K562 (cell line): ENCODE data around the gene SRP72. TPM values are rescaled to one million over a fixed set of nuclear protein-coding genes. Genes with fewer than 3 reads are reported as not detected.

ENCODE experiments used
- CBFA2T3 ChIP-seq: fragments of 450-650 bp; IDR thresholded peaks from 2 replicates; pipeline ENCODE4 v1.6.1; 2017
- FOXK1 ChIP-seq: sonication (generic); formaldehyde crosslinking; IDR thresholded peaks from 2 replicates; pipeline ENCODE4 v1.8.0; 2022; ENCODE audit warnings: missing genetic modification reagents, mild to moderate bottlenecking, borderline replicate concordance
- IRF1 ChIP-seq: sonication (generic); formaldehyde crosslinking; IDR thresholded peaks from 2 replicates; pipeline ENCODE4 v1.8.0; 2022; ENCODE audit warnings: missing genetic modification reagents, mild to moderate bottlenecking, borderline replicate concordance
- MEIS2 ChIP-seq: fragments of 450-650 bp; IDR thresholded peaks from 2 replicates; pipeline ENCODE4 v1.6.1; 2014; ENCODE audit warnings: mild to moderate bottlenecking; ENCODE audit not compliant: partially characterized antibody
- SAP30 ChIP-seq: fragments of 200-600 bp; sonication (generic); IDR thresholded peaks from 2 replicates; pipeline ENCODE4 v1.6.1; 2012; ENCODE audit warnings: borderline replicate concordance, low read depth, mild to moderate bottlenecking, moderate library complexity, low read length, control low read depth, inconsistent platforms; ENCODE audit not compliant: insufficient read depth, poor library complexity, severe bottlenecking
- TARDBP ChIP-seq: fragments of 450-650 bp; IDR thresholded peaks from 2 replicates; pipeline ENCODE4 v1.6.1; 2016
- TBP ChIP-seq: optimal IDR thresholded peaks from 2 replicates; pipeline ENCODE3; 2011; ENCODE audit warnings: low read depth, low read length, improper control_type of control experiment
- YY1 ChIP-seq, 3 experiments: IDR thresholded peaks; 2 replicates each; pipeline ENCODE4 v1.6.1; 2011; ENCODE audit warnings: low read length in 2 of 3, mild to moderate bottlenecking in 2 of 3, moderate library complexity in 2 of 3, borderline replicate concordance in 1 of 3, control low read depth in 1 of 3, low read depth in 1 of 3; ENCODE audit not compliant: insufficient read depth in 3 of 3, insufficient replicate concordance in 2 of 3, control insufficient read depth in 1 of 3, insufficient read length in 1 of 3; ENCODE audit errors: extremely low read depth in 1 of 3
- ZC3H4 ChIP-seq: sonication (generic); formaldehyde crosslinking; IDR thresholded peaks from 2 replicates; pipeline ENCODE4 v1.9.0; 2021; ENCODE audit warnings: missing genetic modification reagents, borderline replicate concordance
- polyA plus RNA-seq, 8 experiments: library from polyadenylated mRNA; depleted of rRNA in 4 of 8; stranded (reverse) in 5 of 8; unstranded in 3 of 8; fragments of >200 nt; fragmentation: Nextera tagmentation in 2 of 8; fragmentation: Illumina TruSeq in 1 of 8; extraction: Ambion mirVana in 2 of 8; extraction: Trizol in 1 of 8; gene quantifications; 2 replicates each; pipeline versions ENCODE4 v1.2.1 to v1.2.3, GENCODE V29; 2011 to 2014; ENCODE audit warnings: inconsistent platforms in 1 of 8, missing spikeins in 1 of 8
- total RNA-seq, 7 experiments: library from RNA; depleted of rRNA in 6 of 7; stranded (reverse); fragments of >200 nt in 6 of 7; fragmentation: Illumina TruSeq in 2 of 7; extraction: Trizol in 2 of 7; gene quantifications; 2 replicates each; pipeline versions ENCODE4 v1.2.1 to v1.2.3, GENCODE V29; 2011 to 2021; ENCODE audit warnings: low replicate concordance in 1 of 7

Gene SRP72
- total and polyA plus RNA-seq, 9 of the 15 experiments (the other 6 are each of a cell fraction or from before 2014, with no cell fraction given) = 124 to 341 (median 202) TPM

DNA sequence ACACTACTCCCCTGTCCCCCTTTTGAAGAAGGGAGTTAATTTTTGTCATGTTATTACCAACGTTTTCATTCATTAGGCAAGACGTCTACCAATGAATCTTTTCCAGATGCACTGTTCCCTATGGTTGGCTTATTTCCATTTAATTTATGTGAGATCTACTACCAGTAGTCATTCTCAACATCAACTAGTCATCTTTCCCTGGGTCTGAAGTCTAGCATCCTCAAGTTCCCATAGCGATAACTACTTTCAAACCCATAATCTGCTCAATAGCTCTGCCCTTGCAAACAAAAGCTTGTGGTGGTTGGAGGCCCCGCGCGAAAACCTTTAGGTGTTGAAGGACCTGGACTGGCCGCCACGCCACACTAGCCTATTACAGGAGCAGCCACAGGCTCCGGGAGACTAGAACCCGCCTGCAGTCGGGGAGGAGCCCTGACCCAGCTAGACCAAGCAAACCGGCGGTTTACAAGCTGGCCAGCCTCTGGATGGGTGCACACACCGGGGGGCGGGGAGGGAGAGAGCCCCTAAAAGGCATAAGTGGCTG lies 32.7 kb upstream of the SRP72 start (continued):
- TF ChIP-seq ZC3H4 (CRISPR knock-in tag) (0 out of 2 replicates have a peak, but pooled peaks have one; percentile 59), TBP (no peak), YY1 (IDR thresholded peaks at IDR 0.05; ENCODE audit: borderline replicate concordance in 1 of 3, control insufficient read depth in 1 of 3, extremely low read depth in 1 of 3, insufficient read depth in 3 of 3, insufficient read length in 1 of 3, insufficient replicate concordance in 2 of 3, low read depth in 1 of 3, low read length in 2 of 3) (peak in 1 of 3 experiments; percentile 43), CBFA2T3 (no peak), MEIS2 (peak; percentile 14), FOXK1 (CRISPR knock-in tag) (no peak), TARDBP (0 out of 2 replicates have a peak, but pooled peaks have one; percentile 6), IRF1 (CRISPR knock-in tag) (no peak), SAP30 (no peak)
